Measurements from ENCODE around the gene CMTM7.
"Not testable (repeated sequence)": the region's sequence is repeated elsewhere in the genome, so short reads cannot be mapped to it uniquely, and the experiment has no call there.

Gene CMTM7

DNA sequence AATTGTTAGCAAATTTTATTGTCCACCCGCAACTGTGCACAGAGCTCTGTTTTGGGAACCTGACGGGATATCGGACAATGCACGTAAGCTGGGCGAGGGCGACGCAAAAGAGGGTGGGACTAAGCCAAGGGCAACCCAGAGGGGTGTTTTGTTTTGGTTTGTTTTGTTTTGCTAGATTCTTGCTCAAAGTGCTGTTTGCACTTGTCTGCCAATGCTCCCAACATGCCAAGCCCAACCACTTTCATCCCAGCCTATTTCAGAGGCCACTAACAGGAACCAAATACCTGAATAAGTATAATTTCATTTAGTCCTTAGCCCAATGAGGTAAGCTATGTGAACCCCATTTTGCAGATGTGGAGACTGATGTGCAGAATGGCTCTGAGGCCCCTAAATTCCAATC is 9.7 kb upstream of the CMTM7 start:
- DNase-seq: no peak

GRCh38 chr3:32383136-32383711 is 8.4 kb upstream of the CMTM7 start:
- DNase-seq: no peak

- DNase-seq: no peak
These were observed 6.7 kb upstream of the CMTM7 start for GRCh38 chr3:32384938-32385337.

GRCh38 chr3:32387512-32387911 is 4.1 kb upstream of the CMTM7 start:
- no peak for DNase-seq

DNA sequence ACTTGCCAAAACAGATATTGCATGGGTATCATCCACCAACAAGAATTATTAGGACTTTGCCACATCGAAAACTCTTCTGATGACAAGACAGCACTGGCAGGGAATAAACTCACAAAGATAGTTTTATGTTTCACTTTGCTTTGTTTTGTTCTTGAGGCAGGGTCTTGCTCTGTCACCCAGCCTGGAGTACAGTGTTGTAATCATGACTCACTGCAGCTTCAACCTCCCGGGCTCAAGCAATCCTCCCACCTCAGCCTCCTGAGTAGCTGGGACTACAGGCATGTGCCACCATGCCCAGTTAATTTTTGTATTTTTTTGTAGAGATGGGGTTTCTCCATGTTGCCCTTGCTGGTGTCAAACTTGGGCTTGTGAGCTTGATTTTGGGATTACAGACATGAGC is 2.1 kb upstream of the CMTM7 start:
- not testable (repeated sequence) for DNase-seq

GRCh38 chr3:32392536-32393302 is 1.1 kb downstream of the CMTM7 start:
- no peak for DNase-seq

GRCh38 chr3:32395496-32395895 is 3.8 kb downstream of the CMTM7 start:
- no peak for DNase-seq

GRCh38 chr3:32397941-32398340 is 6.3 kb downstream of the CMTM7 start:
- no peak for DNase-seq

GRCh38 chr3:32398531-32398930 is 6.9 kb downstream of the CMTM7 start:
- DNase-seq: peak in 3 of 56 donors; percentile 6 to 32 (median 11)

DNA sequence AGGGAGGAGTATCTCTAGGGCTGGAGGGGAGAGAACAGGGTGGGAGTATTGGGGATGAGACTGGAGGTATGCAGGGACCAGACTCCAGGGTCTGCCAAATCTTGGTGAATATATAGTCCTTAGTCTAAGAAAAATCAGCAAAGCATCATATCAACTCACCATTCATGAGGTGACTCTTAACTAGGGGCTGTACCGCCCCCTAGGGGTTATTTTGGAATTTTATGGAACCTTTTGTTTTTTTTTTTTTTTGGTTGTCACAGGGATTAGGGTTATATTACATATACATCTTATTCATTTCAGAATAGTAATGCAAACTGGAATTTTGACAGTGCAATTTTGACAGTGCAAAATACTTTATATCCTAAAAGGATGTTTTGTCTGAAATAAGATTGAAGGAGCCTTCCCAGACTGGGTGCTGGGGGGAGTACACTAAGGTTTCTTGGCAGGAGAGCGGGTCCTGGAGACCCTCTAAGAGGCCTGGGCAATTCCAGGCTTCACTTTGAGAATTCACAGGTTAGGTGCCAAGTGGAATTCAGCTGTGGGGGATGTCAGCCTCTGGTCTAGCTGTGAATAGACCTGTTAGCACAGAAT is 7.5 kb downstream of the CMTM7 start:
- no peak for DNase-seq

- no peak for DNase-seq
These were observed 9.5 kb downstream of the CMTM7 start for GRCh38 chr3:32401126-32401525.

DNA sequence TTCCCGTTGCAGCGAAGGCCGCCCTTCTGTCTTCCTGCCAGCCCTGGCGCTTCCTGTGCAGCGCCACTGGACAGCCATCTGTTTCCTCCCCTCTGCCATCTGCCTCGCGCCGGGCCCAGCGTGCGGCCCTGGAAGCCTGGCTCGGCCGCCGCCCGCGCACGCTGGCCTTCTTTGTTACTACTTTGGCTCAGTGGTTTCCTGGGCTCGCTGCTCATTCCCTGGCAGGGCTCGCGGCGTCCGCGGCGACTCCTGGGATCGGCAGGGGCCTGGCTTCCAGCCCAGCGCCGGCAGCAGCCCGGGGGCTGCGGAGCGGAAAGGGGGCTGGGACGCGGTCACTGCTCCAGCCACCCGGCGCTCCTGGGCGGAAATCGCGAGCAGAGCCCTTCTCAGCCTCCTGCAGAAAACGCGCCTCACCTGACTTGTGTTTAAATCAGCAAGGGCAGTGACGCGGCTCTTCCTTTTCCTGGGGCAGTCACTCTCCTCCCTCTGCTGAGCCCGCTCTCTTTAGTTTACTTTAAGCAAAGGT is 10.0 kb downstream of the CMTM7 start:
- DNase-seq: peak in 51 of 56 donors; percentile 19 to 83 (median 54)

GRCh38 chr3:32403663-32404062 is 12.0 kb downstream of the CMTM7 start:
- no peak for DNase-seq

GRCh38 chr3:32404714-32405113 is 13.1 kb downstream of the CMTM7 start:
- no peak for DNase-seq

DNA sequence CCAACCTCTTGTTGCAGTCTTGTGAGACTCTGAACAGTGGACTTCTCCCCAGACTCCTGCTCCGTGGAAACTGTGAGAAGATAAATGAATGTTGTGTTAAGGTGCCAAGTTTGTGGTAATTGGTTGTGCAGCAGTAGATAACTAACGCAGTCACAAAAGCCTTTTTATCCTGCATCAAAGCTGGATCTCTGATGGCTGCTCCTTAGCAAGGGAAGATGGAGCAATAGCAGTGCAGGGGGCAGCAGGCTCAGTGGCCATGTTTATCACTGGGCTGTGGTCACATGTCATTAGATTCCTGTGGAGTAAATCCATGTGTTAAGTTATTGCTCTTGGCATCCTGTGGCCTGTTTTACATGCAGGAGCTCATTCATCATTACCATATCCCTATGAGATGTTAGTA is 13.5 kb downstream of the CMTM7 start:
- DNase-seq: no peak

GRCh38 chr3:32405711-32406323 is 14.2 kb downstream of the CMTM7 start:
- DNase-seq: no peak

GRCh38 chr3:32406486-32407408 is 15.1 kb downstream of the CMTM7 start:
- no peak for DNase-seq

GRCh38 chr3:32410367-32411246 is 19.0 kb downstream of the CMTM7 start:
- DNase-seq: no peak

DNA sequence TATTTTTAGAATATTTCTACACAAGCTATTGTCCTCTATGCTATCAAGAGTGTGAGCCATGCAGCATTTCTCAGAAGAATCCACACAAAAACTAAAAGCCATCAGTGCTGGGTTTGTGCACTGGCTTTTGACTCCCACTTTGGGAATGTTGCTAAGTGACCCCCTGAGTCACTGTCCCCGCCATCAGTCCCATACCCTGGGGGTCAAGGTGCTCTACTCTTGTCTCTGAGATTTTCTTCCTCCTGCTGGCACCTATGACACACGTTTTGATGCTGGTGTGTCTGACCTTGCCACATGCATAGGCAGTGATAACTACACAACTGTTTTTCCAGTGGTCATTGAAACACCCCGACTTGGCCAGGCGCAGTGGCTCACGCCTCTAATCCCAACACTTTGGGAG is 19.8 kb downstream of the CMTM7 start:
- no peak for DNase-seq

GRCh38 chr3:32412887-32413286 is 21.2 kb downstream of the CMTM7 start:
- no peak for DNase-seq

Data from amygdala (tissue), 56 donors.